Measurements from ENCODE around the gene NEURL3. TPM values are rescaled to one million over a fixed set of nuclear protein-coding genes. Genes with fewer than 3 reads are reported as not detected.

NEURL3 gene
- total RNA-seq, 1 donor from 2014 or later, result not detected

DNA sequence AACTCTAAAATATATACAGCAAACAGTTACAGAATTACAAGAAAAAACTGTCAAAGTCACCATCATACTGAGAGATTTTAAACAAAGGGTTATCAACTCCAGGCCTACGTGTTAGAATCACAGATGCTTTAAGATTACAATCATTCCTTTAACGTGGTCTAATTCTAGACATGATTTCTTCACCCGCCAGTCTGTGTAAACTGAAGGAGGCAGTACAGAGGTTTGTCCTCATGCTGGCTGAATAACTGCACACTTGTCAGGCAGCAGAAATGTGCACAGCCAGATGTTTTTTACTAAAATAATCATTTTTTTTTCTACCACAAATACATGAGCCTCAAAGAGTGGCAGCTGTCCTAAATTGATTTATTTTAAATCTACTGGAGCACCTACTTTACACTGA lies 15.5 kb upstream of the NEURL3 start:
- H3K4me1 Mint-ChIP-seq (ENCODE audit: low read depth, unreplicated experiment), result no peaks in the 10 kb centered on the region
- no peak for TF ChIP-seq CTCF (IDR thresholded peaks at IDR 0.05; ENCODE audit: partially characterized antibody, unreplicated experiment)
- DNase-seq, result no peak
- H3K36me3 Mint-ChIP-seq (ENCODE audit: unreplicated experiment), result no peaks in the 10 kb centered on the region
- no peaks in the 10 kb centered on the region for H3K27me3 Mint-ChIP-seq (ENCODE audit: unreplicated experiment)
- H3K4me3 Mint-ChIP-seq (ENCODE audit: unreplicated experiment), result no peak overlapping the region
- no peaks in the 10 kb centered on the region for H3K9me3 Mint-ChIP-seq (ENCODE audit: unreplicated experiment)
- no peak overlapping the region for H3K27ac Mint-ChIP-seq (ENCODE audit: unreplicated experiment)

GRCh38 chr2:96520231-96520630 lies 15.1 kb upstream of the NEURL3 start:
- Mint-ChIP-seq H3K4me1 (ENCODE audit: low read depth, unreplicated experiment) (no peaks in the 10 kb centered on the region), H3K27ac (ENCODE audit: unreplicated experiment) (no peak overlapping the region), H3K36me3 (ENCODE audit: unreplicated experiment) (no peaks in the 10 kb centered on the region), H3K9me3 (ENCODE audit: unreplicated experiment) (no peaks in the 10 kb centered on the region), H3K27me3 (ENCODE audit: unreplicated experiment) (no peaks in the 10 kb centered on the region), H3K4me3 (ENCODE audit: unreplicated experiment) (no peak overlapping the region)
- no peak for DNase-seq
- no peak for TF ChIP-seq CTCF (IDR thresholded peaks at IDR 0.05; ENCODE audit: partially characterized antibody, unreplicated experiment)

DNA sequence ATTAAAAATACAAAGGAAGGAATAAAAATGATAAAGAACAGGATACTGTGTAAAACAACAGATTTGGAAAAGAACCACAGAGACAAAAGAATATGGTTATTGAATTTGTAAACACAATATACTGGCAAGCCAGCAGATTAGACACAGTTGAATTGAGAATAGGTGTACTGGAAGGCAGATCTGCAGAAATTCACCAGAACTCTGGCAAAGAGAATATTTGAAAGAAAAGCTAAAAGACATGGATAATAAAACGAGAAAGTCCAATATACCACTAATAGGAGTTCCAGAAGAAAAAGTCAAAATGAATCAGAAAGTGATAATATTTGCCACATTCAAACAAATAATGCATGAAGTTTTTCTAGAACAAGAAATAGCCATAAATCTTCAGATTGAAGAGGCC lies 11.9 kb upstream of the NEURL3 start:
- no peaks in the 10 kb centered on the region for H3K4me1 Mint-ChIP-seq (ENCODE audit: low read depth, unreplicated experiment)
- DNase-seq, result no peak
- H3K9me3 Mint-ChIP-seq (ENCODE audit: unreplicated experiment), result peaks cover 1% of the 10 kb centered on the region
- no peak overlapping the region for H3K27ac Mint-ChIP-seq (ENCODE audit: unreplicated experiment)
- no peaks in the 10 kb centered on the region for H3K36me3 Mint-ChIP-seq (ENCODE audit: unreplicated experiment)
- no peak for TF ChIP-seq CTCF (IDR thresholded peaks at IDR 0.05; ENCODE audit: partially characterized antibody, unreplicated experiment)
- no peak overlapping the region for H3K4me3 Mint-ChIP-seq (ENCODE audit: unreplicated experiment)
- H3K27me3 Mint-ChIP-seq (ENCODE audit: unreplicated experiment), result peaks cover 1% of the 10 kb centered on the region

- Mint-ChIP-seq H3K36me3 (ENCODE audit: unreplicated experiment) (no peaks in the 10 kb centered on the region), H3K9me3 (ENCODE audit: unreplicated experiment) (peaks cover 8% of the 10 kb centered on the region), H3K27me3 (ENCODE audit: unreplicated experiment) (peaks cover 1% of the 10 kb centered on the region), H3K4me1 (ENCODE audit: low read depth, unreplicated experiment) (no peaks in the 10 kb centered on the region), H3K4me3 (ENCODE audit: unreplicated experiment) (no peak overlapping the region), H3K27ac (ENCODE audit: unreplicated experiment) (no peak overlapping the region)
- DNase-seq, result no peak
- TF ChIP-seq CTCF (IDR thresholded peaks at IDR 0.05; ENCODE audit: partially characterized antibody, unreplicated experiment), result no peak
Observed at GRCh38 chr2:96514521-96514920, 9.4 kb upstream of the NEURL3 start.

GRCh38 chr2:96512341-96512740 lies 7.2 kb upstream of the NEURL3 start:
- Mint-ChIP-seq H3K27me3 (ENCODE audit: unreplicated experiment) (peaks cover 3% of the 10 kb centered on the region), H3K36me3 (ENCODE audit: unreplicated experiment) (no peaks in the 10 kb centered on the region), H3K4me3 (ENCODE audit: unreplicated experiment) (no peak overlapping the region), H3K4me1 (ENCODE audit: low read depth, unreplicated experiment) (peaks cover 5% of the 10 kb centered on the region), H3K9me3 (ENCODE audit: unreplicated experiment) (peaks cover 8% of the 10 kb centered on the region), H3K27ac (ENCODE audit: unreplicated experiment) (no peak overlapping the region)
- DNase-seq, result no peak
- TF ChIP-seq CTCF (IDR thresholded peaks at IDR 0.05; ENCODE audit: partially characterized antibody, unreplicated experiment), result no peak
